ENCODE results near the gene MPDZ.
"Not testable (repeated sequence)": the region's sequence is repeated elsewhere in the genome, so short reads cannot be mapped to it uniquely, and the experiment has no call there.

- TF ChIP-seq, protein P1, sequence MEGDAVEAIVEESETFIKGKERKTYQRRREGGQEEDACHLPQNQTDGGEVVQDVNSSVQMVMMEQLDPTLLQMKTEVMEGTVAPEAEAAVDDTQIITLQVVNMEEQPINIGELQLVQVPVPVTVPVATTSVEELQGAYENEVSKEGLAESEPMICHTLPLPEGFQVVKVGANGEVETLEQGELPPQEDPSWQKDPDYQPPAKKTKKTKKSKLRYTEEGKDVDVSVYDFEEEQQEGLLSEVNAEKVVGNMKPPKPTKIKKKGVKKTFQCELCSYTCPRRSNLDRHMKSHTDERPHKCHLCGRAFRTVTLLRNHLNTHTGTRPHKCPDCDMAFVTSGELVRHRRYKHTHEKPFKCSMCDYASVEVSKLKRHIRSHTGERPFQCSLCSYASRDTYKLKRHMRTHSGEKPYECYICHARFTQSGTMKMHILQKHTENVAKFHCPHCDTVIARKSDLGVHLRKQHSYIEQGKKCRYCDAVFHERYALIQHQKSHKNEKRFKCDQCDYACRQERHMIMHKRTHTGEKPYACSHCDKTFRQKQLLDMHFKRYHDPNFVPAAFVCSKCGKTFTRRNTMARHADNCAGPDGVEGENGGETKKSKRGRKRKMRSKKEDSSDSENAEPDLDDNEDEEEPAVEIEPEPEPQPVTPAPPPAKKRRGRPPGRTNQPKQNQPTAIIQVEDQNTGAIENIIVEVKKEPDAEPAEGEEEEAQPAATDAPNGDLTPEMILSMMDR (IDR thresholded peaks at IDR 0.05; ENCODE audit: low read depth, low read length), result not testable (repeated sequence)
- not testable (repeated sequence) for TF ChIP-seq EZH2phosphoT487 (IDR thresholded peaks at IDR 0.05; ENCODE audit: low read depth)
Observed at GRCh38 chr9:13222733-13223132, 56.8 kb downstream of the MPDZ start.

All from OCI-LY3 (cell line).